Breast epithelium (tissue), 3 donors: Measurements from ENCODE around the gene FITM1.

ENCODE experiments used
- CTCF ChIP-seq, 3 donors: fragments of 450-650 bp; IDR thresholded peaks; one replicate each; pipeline ENCODE4 v1.5.1; 2016 to 2017; ENCODE audit warnings: antibody characterized with exemption in 3 of 3, mild to moderate bottlenecking in 3 of 3, moderate library complexity in 3 of 3
- POLR2AphosphoS5 ChIP-seq, 3 donors: sonication (generic); formaldehyde crosslinking; IDR thresholded peaks; one replicate each; pipeline ENCODE4 v1.6.1; 2017; ENCODE audit warnings: antibody characterized with exemption in 3 of 3

GRCh38 chr14:24165785-24166184, 35.3 kb downstream of the FITM1 start:
- no peak for TF ChIP-seq CTCF (IDR thresholded peaks at IDR 0.05)
- no peak for TF ChIP-seq POLR2AphosphoS5 (IDR thresholded peaks at IDR 0.05)
